ENCODE results near the gene AHCTF1.
"Not testable (repeated sequence)": the region's sequence is repeated elsewhere in the genome, so short reads cannot be mapped to it uniquely, and the experiment has no call there.

AHCTF1 gene

GRCh38 chr1:246824541-246824940, 107.2 kb downstream of the AHCTF1 start:
- peaks cover 16% of the 10 kb centered on the region for H3K9me3 ChIP-seq (ENCODE audit: control insufficient read depth, low read length)
- no peak overlapping the region for H2BK5ac ChIP-seq (ENCODE audit: low read depth, low read length, poor library complexity, severe bottlenecking)
- no peak overlapping the region for H3K14ac ChIP-seq (ENCODE audit: low read length in 2 of 2)
- H3K4me1 ChIP-seq (ENCODE audit: control insufficient read depth, insufficient read depth, low read depth, low read length) = no peaks in the 10 kb centered on the region
- H3K23ac ChIP-seq (ENCODE audit: low read length in 2 of 2) = no peak overlapping the region
- no peak overlapping the region for H2BK120ac ChIP-seq (ENCODE audit: low read depth, low read length)
- no peak overlapping the region for H3K4ac ChIP-seq (ENCODE audit: low read depth in 1 of 2, low read length in 2 of 2)
- no peak overlapping the region for H3K4me2 ChIP-seq (ENCODE audit: low read length, poor library complexity, severe bottlenecking)
- no peak overlapping the region for H3K9ac ChIP-seq (ENCODE audit: low read length)
- H3K36me3 ChIP-seq (ENCODE audit: control insufficient read depth in 1 of 2, insufficient read depth in 2 of 2, low read depth in 1 of 2, low read length in 2 of 2) = no peaks in the 10 kb centered on the region
- H3K27ac ChIP-seq (ENCODE audit: low read length, poor library complexity, severe bottlenecking) = no peak overlapping the region
- H3K4me3 ChIP-seq (ENCODE audit: insufficient read depth in 1 of 2, low read depth in 1 of 2, low read length in 2 of 2) = no peak overlapping the region
- no peak overlapping the region for H3K18ac ChIP-seq (ENCODE audit: low read depth in 1 of 2, low read length in 2 of 2)
- no peak overlapping the region for H2BK15ac ChIP-seq (ENCODE audit: low read depth, poor library complexity, severe bottlenecking)
- 97% methylated on average over 2 of the region's 2 CpGs for WGBS
- H4K91ac ChIP-seq (ENCODE audit: low read length) = no peak overlapping the region
- H2AK5ac ChIP-seq (ENCODE audit: low read length, severe bottlenecking) = no peak overlapping the region
- no peaks in the 10 kb centered on the region for H3K79me1 ChIP-seq (replicated peaks; ENCODE audit: low read length, poor library complexity, severe bottlenecking)
- no peak overlapping the region for H4K8ac ChIP-seq (ENCODE audit: low read length)
- DNase-seq = no peak
- peaks cover 4 to 11% of the 10 kb centered on the region in 2 experiments for H3K27me3 ChIP-seq (ENCODE audit: control insufficient read depth in 1 of 2, insufficient read depth in 1 of 2, low read length in 2 of 2)
- no peak overlapping the region for H2AFZ ChIP-seq (ENCODE audit: low read depth, low read length)
- no peak overlapping the region for H2BK12ac ChIP-seq (ENCODE audit: low read length in 2 of 2)

GRCh38 chr1:246822154-246822553, 109.6 kb downstream of the AHCTF1 start:
- not testable (repeated sequence) for H3K4me1 ChIP-seq (ENCODE audit: control insufficient read depth, insufficient read depth, low read depth, low read length); H2BK5ac ChIP-seq (ENCODE audit: low read depth, low read length, poor library complexity, severe bottlenecking); DNase-seq; H2BK12ac ChIP-seq (ENCODE audit: low read length in 2 of 2); H2BK120ac ChIP-seq (ENCODE audit: low read depth, low read length); H3K14ac ChIP-seq (ENCODE audit: low read length in 2 of 2); H3K9ac ChIP-seq (ENCODE audit: low read length); H3K4me2 ChIP-seq (ENCODE audit: low read length, poor library complexity, severe bottlenecking); H3K4me3 ChIP-seq (ENCODE audit: insufficient read depth in 1 of 2, low read depth in 1 of 2, low read length in 2 of 2); H2AFZ ChIP-seq (ENCODE audit: low read depth, low read length); H3K27ac ChIP-seq (ENCODE audit: low read length, poor library complexity, severe bottlenecking); H3K4ac ChIP-seq (ENCODE audit: low read depth in 1 of 2, low read length in 2 of 2); H3K79me1 ChIP-seq (replicated peaks; ENCODE audit: low read length, poor library complexity, severe bottlenecking); H2AK5ac ChIP-seq (ENCODE audit: low read length, severe bottlenecking); H4K91ac ChIP-seq (ENCODE audit: low read length); H2BK15ac ChIP-seq (ENCODE audit: low read depth, poor library complexity, severe bottlenecking); H3K23ac ChIP-seq (ENCODE audit: low read length in 2 of 2); H3K9me3 ChIP-seq (ENCODE audit: control insufficient read depth, low read length); H3K36me3 ChIP-seq (ENCODE audit: control insufficient read depth in 1 of 2, insufficient read depth in 2 of 2, low read depth in 1 of 2, low read length in 2 of 2); H3K18ac ChIP-seq (ENCODE audit: low read depth in 1 of 2, low read length in 2 of 2); H4K8ac ChIP-seq (ENCODE audit: low read length)
- H3K27me3 ChIP-seq (ENCODE audit: control insufficient read depth in 1 of 2, insufficient read depth in 1 of 2, low read length in 2 of 2) = peaks cover 4 to 15% of the 10 kb centered on the region in 2 experiments
- 92% methylated on average over 7 of the region's 7 CpGs for WGBS

DNA sequence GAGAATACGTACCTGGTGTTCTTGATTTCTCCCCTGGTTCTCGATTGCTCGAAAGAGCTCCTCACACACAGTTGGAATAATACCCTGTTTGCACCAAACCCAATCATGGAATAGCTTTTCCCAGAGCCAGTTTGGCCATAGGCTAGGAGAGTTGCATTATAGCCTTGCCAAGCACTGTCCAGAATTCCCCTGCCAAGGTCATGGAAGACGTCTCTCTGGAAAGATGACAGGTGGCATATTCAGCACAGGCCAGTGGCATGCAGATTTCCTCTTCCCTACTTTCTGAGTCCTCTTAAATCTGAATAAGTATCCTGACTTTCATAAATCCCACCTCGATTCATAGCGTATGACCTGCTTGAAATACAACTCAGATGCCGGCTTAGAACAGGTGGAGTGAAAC, 111.1 kb downstream of the AHCTF1 start:
- Histone ChIP-seq H3K23ac (ENCODE audit: low read length in 2 of 2) (no peak overlapping the region), H3K79me1 (replicated peaks; ENCODE audit: low read length, poor library complexity, severe bottlenecking) (no peaks in the 10 kb centered on the region), H3K4ac (ENCODE audit: low read depth in 1 of 2, low read length in 2 of 2) (no peak overlapping the region), H3K4me1 (ENCODE audit: control insufficient read depth, insufficient read depth, low read depth, low read length) (no peaks in the 10 kb centered on the region), H2BK12ac (ENCODE audit: low read length in 2 of 2) (no peak overlapping the region), H3K4me3 (ENCODE audit: insufficient read depth in 1 of 2, low read depth in 1 of 2, low read length in 2 of 2) (no peak overlapping the region), H3K36me3 (ENCODE audit: control insufficient read depth in 1 of 2, insufficient read depth in 2 of 2, low read depth in 1 of 2, low read length in 2 of 2) (no peaks in the 10 kb centered on the region), H3K18ac (ENCODE audit: low read depth in 1 of 2, low read length in 2 of 2) (no peak overlapping the region), H3K27ac (ENCODE audit: low read length, poor library complexity, severe bottlenecking) (no peak overlapping the region), H3K9me3 (ENCODE audit: control insufficient read depth, low read length) (no peaks in the 10 kb centered on the region), H2AFZ (ENCODE audit: low read depth, low read length) (no peak overlapping the region), H3K9ac (ENCODE audit: low read length) (no peak overlapping the region), H2BK120ac (ENCODE audit: low read depth, low read length) (no peak overlapping the region), H2BK15ac (ENCODE audit: low read depth, poor library complexity, severe bottlenecking) (no peak overlapping the region), H3K14ac (ENCODE audit: low read length in 2 of 2) (no peak overlapping the region), H3K27me3 (ENCODE audit: control insufficient read depth in 1 of 2, insufficient read depth in 1 of 2, low read length in 2 of 2) (peaks cover 4 to 20% of the 10 kb centered on the region in 2 experiments), H4K91ac (ENCODE audit: low read length) (no peak overlapping the region), H2BK5ac (ENCODE audit: low read depth, low read length, poor library complexity, severe bottlenecking) (no peak overlapping the region), H2AK5ac (ENCODE audit: low read length, severe bottlenecking) (no peak overlapping the region), H3K4me2 (ENCODE audit: low read length, poor library complexity, severe bottlenecking) (no peak overlapping the region), H4K8ac (ENCODE audit: low read length) (no peak overlapping the region)
- WGBS = 78% methylated on average over 7 of the region's 7 CpGs
- DNase-seq = no peak

DNA sequence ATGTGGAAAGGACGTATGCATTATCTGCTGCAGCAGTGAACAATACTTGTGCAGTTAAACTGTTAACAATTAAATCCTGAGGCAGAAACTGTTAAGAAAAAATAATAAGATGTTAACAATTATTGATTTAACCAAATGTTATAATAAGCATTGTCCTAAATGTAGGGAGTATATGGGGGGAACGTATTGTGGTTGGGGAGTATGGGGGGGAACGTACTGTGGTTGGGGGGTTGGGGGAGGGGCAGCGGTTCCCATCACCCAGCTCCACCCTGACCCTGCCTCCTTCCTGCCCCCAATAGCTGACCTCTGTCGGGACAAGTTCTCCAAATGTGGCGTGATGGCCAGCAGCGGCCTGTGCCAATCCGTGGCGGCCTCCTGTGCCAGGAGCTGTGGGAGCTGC, 114.0 kb downstream of the AHCTF1 start:
- H3K9ac ChIP-seq (ENCODE audit: low read length); H2BK12ac ChIP-seq (ENCODE audit: low read length in 2 of 2); H2BK120ac ChIP-seq (ENCODE audit: low read depth, low read length); H3K23ac ChIP-seq (ENCODE audit: low read length in 2 of 2); H3K27ac ChIP-seq (ENCODE audit: low read length, poor library complexity, severe bottlenecking); H3K4me3 ChIP-seq (ENCODE audit: insufficient read depth in 1 of 2, low read depth in 1 of 2, low read length in 2 of 2); H2AK5ac ChIP-seq (ENCODE audit: low read length, severe bottlenecking); H3K18ac ChIP-seq (ENCODE audit: low read depth in 1 of 2, low read length in 2 of 2); H3K9me3 ChIP-seq (ENCODE audit: control insufficient read depth, low read length); DNase-seq; H3K36me3 ChIP-seq (ENCODE audit: control insufficient read depth in 1 of 2, insufficient read depth in 2 of 2, low read depth in 1 of 2, low read length in 2 of 2); H3K4me2 ChIP-seq (ENCODE audit: low read length, poor library complexity, severe bottlenecking); H2BK5ac ChIP-seq (ENCODE audit: low read depth, low read length, poor library complexity, severe bottlenecking); H3K4me1 ChIP-seq (ENCODE audit: control insufficient read depth, insufficient read depth, low read depth, low read length); H3K4ac ChIP-seq (ENCODE audit: low read depth in 1 of 2, low read length in 2 of 2); H2AFZ ChIP-seq (ENCODE audit: low read depth, low read length); H4K91ac ChIP-seq (ENCODE audit: low read length); H4K8ac ChIP-seq (ENCODE audit: low read length); H2BK15ac ChIP-seq (ENCODE audit: low read depth, poor library complexity, severe bottlenecking); H3K14ac ChIP-seq (ENCODE audit: low read length in 2 of 2); H3K79me1 ChIP-seq (replicated peaks; ENCODE audit: low read length, poor library complexity, severe bottlenecking): not testable (repeated sequence)
- 60% methylated on average over 1 of the region's 9 CpGs for WGBS
- peaks cover 4 to 29% of the 10 kb centered on the region in 2 experiments for H3K27me3 ChIP-seq (ENCODE audit: control insufficient read depth in 1 of 2, insufficient read depth in 1 of 2, low read length in 2 of 2)
